Astrocyte (in vitro differentiated cells and primary cell): ENCODE measurements around the gene COL24A1. TPM values are rescaled to one million over a fixed set of nuclear protein-coding genes. Genes with fewer than 3 reads are reported as not detected.

Experiments
- DNase-seq: peaks from one replicate; pipeline ENCODE4 v3.0.0-alpha.2; 2010; ENCODE audit warnings: low read depth
- FAIRE-seq: peaks from 2 replicates; lab custom pipeline; 2011; peaks lifted over from hg19 to GRCh38; lab: Jason Lieb, UNC
- H2AFZ ChIP-seq: 2 replicates; pipeline ENCODE4 v1.6.0; 2012; ENCODE audit warnings: low read depth, low read length, inconsistent platforms
- H3K27ac ChIP-seq: 2 replicates; pipeline ENCODE4 v1.5.1; 2011; ENCODE audit warnings: low read depth, low read length, inconsistent platforms
- H3K27me3 ChIP-seq: 2 replicates; pipeline ENCODE4 v1.6.0; 2011; ENCODE audit warnings: low read length, inconsistent platforms; ENCODE audit not compliant: insufficient read depth
- H3K36me3 ChIP-seq: 2 replicates; pipeline ENCODE4 v1.5.1; 2011; ENCODE audit warnings: low read length, inconsistent platforms; ENCODE audit not compliant: insufficient read depth
- H3K4me1 ChIP-seq: 2 replicates; pipeline ENCODE4 v1.5.1; 2011; ENCODE audit warnings: low read length, inconsistent platforms; ENCODE audit not compliant: insufficient read depth
- H3K4me2 ChIP-seq: 2 replicates; pipeline ENCODE4 v1.6.0; 2012; ENCODE audit warnings: low read length, inconsistent platforms
- H3K4me3 ChIP-seq: 2 replicates; pipeline ENCODE4 v1.5.1; 2011; ENCODE audit warnings: low read depth, mild to moderate bottlenecking, low read length, inconsistent platforms; ENCODE audit not compliant: insufficient read depth
- H3K79me2 ChIP-seq: 2 replicates; pipeline ENCODE4 v1.6.0; 2012; ENCODE audit warnings: mild to moderate bottlenecking, low read length, inconsistent platforms; ENCODE audit not compliant: insufficient read depth
- H3K9ac ChIP-seq: 2 replicates; pipeline ENCODE4 v1.6.0; 2012; ENCODE audit warnings: mild to moderate bottlenecking, low read length, inconsistent platforms
- H3K9me3 ChIP-seq: 2 replicates; pipeline ENCODE4 v1.5.1; 2012; ENCODE audit warnings: low read depth, mild to moderate bottlenecking, low read length, inconsistent platforms; ENCODE audit not compliant: insufficient read depth
- H4K20me1 ChIP-seq: 2 replicates; pipeline ENCODE4 v1.6.0; 2012; ENCODE audit warnings: low read length, inconsistent platforms; ENCODE audit not compliant: insufficient read depth
- H3K27ac Mint-ChIP-seq: one replicate; pipeline ENCODE4 v1.8.0; 2021; ENCODE audit warnings: mild to moderate bottlenecking, mixed read lengths; ENCODE audit not compliant: unreplicated experiment
- H3K27me3 Mint-ChIP-seq: one replicate; pipeline ENCODE4 v1.8.0; 2021; ENCODE audit warnings: low read depth, mixed read lengths; ENCODE audit not compliant: unreplicated experiment
- H3K36me3 Mint-ChIP-seq: one replicate; pipeline ENCODE4 v1.8.0; 2021; ENCODE audit warnings: low read depth, mixed read lengths; ENCODE audit not compliant: unreplicated experiment
- H3K4me1 Mint-ChIP-seq: one replicate; pipeline ENCODE4 v1.8.0; 2021; ENCODE audit warnings: low read depth, mixed read lengths; ENCODE audit not compliant: unreplicated experiment
- H3K4me3 Mint-ChIP-seq: one replicate; pipeline ENCODE4 v1.8.0; 2021; ENCODE audit warnings: mild to moderate bottlenecking, moderate library complexity, mixed read lengths; ENCODE audit not compliant: unreplicated experiment
- H3K9me3 Mint-ChIP-seq: one replicate; pipeline ENCODE4 v1.8.0; 2021; ENCODE audit warnings: mild to moderate bottlenecking, mixed read lengths; ENCODE audit not compliant: unreplicated experiment
- EZH2 ChIP-seq: IDR thresholded peaks from 2 replicates; pipeline ENCODE4 v1.6.1; 2012; ENCODE audit warnings: mild to moderate bottlenecking, low read length, inconsistent platforms; ENCODE audit not compliant: insufficient read depth
- total RNA-seq: library from RNA; stranded (reverse); gene quantifications from 2 replicates; pipeline ENCODE4 v1.2.1, GENCODE V29; 2021
- TF ChIP-seq, protein P1 (sequence below): IDR thresholded peaks from 2 replicates; pipeline ENCODE4 v1.5.1; 2011; ENCODE audit warnings: low read depth, mild to moderate bottlenecking, inconsistent platforms, low read length, moderate library complexity; ENCODE audit not compliant: insufficient read depth

The COL24A1 gene
- total RNA-seq, 1 donor from 2014 or later: 5.6 TPM

DNA sequence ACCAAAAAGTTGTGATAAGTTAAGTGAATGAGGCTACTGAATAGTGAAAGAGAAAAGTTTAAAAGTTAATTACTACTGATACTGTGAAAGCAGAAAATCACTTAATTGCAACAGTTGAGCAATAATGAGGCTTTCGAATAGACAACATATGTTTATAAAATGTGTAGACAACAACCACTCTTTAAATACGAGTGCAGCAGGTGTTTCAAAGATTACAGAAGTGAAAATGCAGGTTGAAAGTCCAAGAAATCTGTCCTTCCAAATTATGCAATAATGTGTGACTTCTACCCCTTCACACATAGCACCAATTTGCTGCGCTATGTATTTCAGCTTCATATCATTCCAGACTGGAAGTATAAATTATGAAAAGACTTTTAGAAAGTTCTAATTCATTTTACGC lies 213.0 kb downstream of the COL24A1 start:
- Histone ChIP-seq H2AFZ (no peak overlapping the region), H4K20me1 (no peaks in the 10 kb centered on the region), H3K79me2 (no peaks in the 10 kb centered on the region), H3K36me3 (no peaks in the 10 kb centered on the region), H3K4me3 (no peak overlapping the region), H3K27ac (no peak overlapping the region), H3K9ac (no peak overlapping the region), H3K9me3 (no peaks in the 10 kb centered on the region), H3K4me2 (no peak overlapping the region), H3K27me3 (no peaks in the 10 kb centered on the region), H3K4me1 (no peaks in the 10 kb centered on the region)
- Mint-ChIP-seq H3K27me3 (peaks cover 1% of the 10 kb centered on the region), H3K36me3 (no peaks in the 10 kb centered on the region), H3K4me3 (no peak overlapping the region), H3K4me1 (no peaks in the 10 kb centered on the region), H3K9me3 (no peaks in the 10 kb centered on the region), H3K27ac (no peak overlapping the region)
- TF ChIP-seq, protein P1, sequence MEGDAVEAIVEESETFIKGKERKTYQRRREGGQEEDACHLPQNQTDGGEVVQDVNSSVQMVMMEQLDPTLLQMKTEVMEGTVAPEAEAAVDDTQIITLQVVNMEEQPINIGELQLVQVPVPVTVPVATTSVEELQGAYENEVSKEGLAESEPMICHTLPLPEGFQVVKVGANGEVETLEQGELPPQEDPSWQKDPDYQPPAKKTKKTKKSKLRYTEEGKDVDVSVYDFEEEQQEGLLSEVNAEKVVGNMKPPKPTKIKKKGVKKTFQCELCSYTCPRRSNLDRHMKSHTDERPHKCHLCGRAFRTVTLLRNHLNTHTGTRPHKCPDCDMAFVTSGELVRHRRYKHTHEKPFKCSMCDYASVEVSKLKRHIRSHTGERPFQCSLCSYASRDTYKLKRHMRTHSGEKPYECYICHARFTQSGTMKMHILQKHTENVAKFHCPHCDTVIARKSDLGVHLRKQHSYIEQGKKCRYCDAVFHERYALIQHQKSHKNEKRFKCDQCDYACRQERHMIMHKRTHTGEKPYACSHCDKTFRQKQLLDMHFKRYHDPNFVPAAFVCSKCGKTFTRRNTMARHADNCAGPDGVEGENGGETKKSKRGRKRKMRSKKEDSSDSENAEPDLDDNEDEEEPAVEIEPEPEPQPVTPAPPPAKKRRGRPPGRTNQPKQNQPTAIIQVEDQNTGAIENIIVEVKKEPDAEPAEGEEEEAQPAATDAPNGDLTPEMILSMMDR: no peak
- TF ChIP-seq EZH2: no peak
- no peak for DNase-seq
- FAIRE-seq: no peak

- no peak overlapping the region for H3K9ac ChIP-seq
- H3K9me3 Mint-ChIP-seq: no peaks in the 10 kb centered on the region
- H3K4me3 ChIP-seq: no peak overlapping the region
- TF ChIP-seq EZH2: no peak
- TF ChIP-seq, protein P1: no peak
- H3K4me3 Mint-ChIP-seq: no peak overlapping the region
- no peaks in the 10 kb centered on the region for H3K27me3 ChIP-seq
- H4K20me1 ChIP-seq: no peaks in the 10 kb centered on the region
- no peaks in the 10 kb centered on the region for H3K4me1 Mint-ChIP-seq
- no peak for FAIRE-seq
- H3K27me3 Mint-ChIP-seq: no peaks in the 10 kb centered on the region
- H3K9me3 ChIP-seq: no peaks in the 10 kb centered on the region
- no peak overlapping the region for H3K27ac Mint-ChIP-seq
- H3K36me3 ChIP-seq: no peaks in the 10 kb centered on the region
- no peaks in the 10 kb centered on the region for H3K4me1 ChIP-seq
- H3K79me2 ChIP-seq: no peaks in the 10 kb centered on the region
- no peak overlapping the region for H2AFZ ChIP-seq
- no peak overlapping the region for H3K27ac ChIP-seq
- H3K4me2 ChIP-seq: no peak overlapping the region
- DNase-seq: peak; percentile 2
- no peaks in the 10 kb centered on the region for H3K36me3 Mint-ChIP-seq
Observed at GRCh38 chr1:85940656-85941306, 215.8 kb downstream of the COL24A1 start.

DNA sequence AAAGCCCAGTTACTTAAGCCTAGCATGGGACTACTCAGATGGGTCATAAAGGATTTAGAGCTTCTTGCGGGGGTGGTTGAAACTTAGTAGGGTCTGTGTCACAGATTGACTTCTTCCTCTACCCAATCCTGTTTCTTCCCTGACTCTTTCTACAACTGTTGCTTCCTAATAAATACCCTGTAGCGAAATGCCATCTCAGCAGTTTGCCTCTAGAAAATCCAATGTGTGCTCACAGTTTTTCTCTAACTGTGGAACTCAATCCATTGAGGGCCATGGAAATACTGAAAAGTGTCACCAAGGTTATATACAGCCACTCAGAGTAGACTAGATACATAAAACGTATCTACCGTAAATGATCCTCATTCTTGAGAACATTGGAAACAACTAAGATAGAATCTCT lies 217.7 kb downstream of the COL24A1 start:
- no peak overlapping the region for H3K27ac Mint-ChIP-seq
- no peaks in the 10 kb centered on the region for H3K27me3 Mint-ChIP-seq
- Histone ChIP-seq H3K27ac (no peak overlapping the region), H3K79me2 (no peaks in the 10 kb centered on the region), H3K9me3 (no peaks in the 10 kb centered on the region), H2AFZ (no peak overlapping the region), H4K20me1 (no peaks in the 10 kb centered on the region), H3K27me3 (no peaks in the 10 kb centered on the region), H3K4me3 (no peak overlapping the region), H3K36me3 (no peaks in the 10 kb centered on the region), H3K9ac (no peak overlapping the region), H3K4me1 (no peaks in the 10 kb centered on the region), H3K4me2 (no peak overlapping the region)
- TF ChIP-seq, protein P1: no peak
- no peak for TF ChIP-seq EZH2
- no peaks in the 10 kb centered on the region for H3K36me3 Mint-ChIP-seq
- H3K4me1 Mint-ChIP-seq: no peaks in the 10 kb centered on the region
- FAIRE-seq: no peak
- H3K4me3 Mint-ChIP-seq: no peak overlapping the region
- no peak for DNase-seq
- no peaks in the 10 kb centered on the region for H3K9me3 Mint-ChIP-seq
